Activated CD8-positive, alpha-beta T cell treated with anti-CD3 and anti-CD28 coated beads for 36 hours (primary cell): Measurements from ENCODE around the gene C1R. TPM values are rescaled to one million over a fixed set of nuclear protein-coding genes. Genes with fewer than 3 reads are reported as not detected.

Experiments
- ATAC-seq: fragments of 200-7000 bp; cut with Tn5 transposase; one replicate; pipeline ENCODE4 v1.10.0; 2021; ENCODE audit warnings: mild to moderate bottlenecking, moderate library complexity
- CTCF ChIA-PET: fragments of 350-600 bp; sonication (Branson Sonifier 250); formaldehyde crosslinking; loops from one replicate; lab custom pipeline; 2021; ENCODE audit warnings: antibody characterized with exemption; lab: Charles Lee
- POLR2A ChIA-PET: fragments of 350-600 bp; sonication (Branson Sonifier 250); formaldehyde crosslinking; loops from one replicate; lab custom pipeline; 2021; ENCODE audit warnings: antibody characterized with exemption; lab: Charles Lee
- DNase-seq: peaks from one replicate; pipeline ENCODE4 v3.0.0-alpha.2; 2020
- H3K27ac Mint-ChIP-seq: one replicate; pipeline ENCODE4 v1.8.0; 2021; ENCODE audit warnings: mild to moderate bottlenecking, mixed read lengths
- H3K27me3 Mint-ChIP-seq: one replicate; pipeline ENCODE4 v1.8.0; 2021; ENCODE audit warnings: mixed read lengths
- H3K36me3 Mint-ChIP-seq: one replicate; pipeline ENCODE4 v1.8.0; 2021; ENCODE audit warnings: low read depth, mixed read lengths
- H3K4me1 Mint-ChIP-seq: one replicate; pipeline ENCODE4 v1.8.0; 2021; ENCODE audit warnings: low read depth, mixed read lengths
- H3K4me3 Mint-ChIP-seq: one replicate; pipeline ENCODE4 v1.8.0; 2021; ENCODE audit warnings: mild to moderate bottlenecking, moderate library complexity, mixed read lengths
- H3K9me3 Mint-ChIP-seq: one replicate; pipeline ENCODE4 v1.8.0; 2021; ENCODE audit warnings: mixed read lengths
- CTCF ChIP-seq: fragments of 200-600 bp; IDR thresholded peaks from one replicate; pipeline ENCODE4 v1.8.0; 2022; ENCODE audit warnings: antibody characterized with exemption, mild to moderate bottlenecking
- intact Hi-C: fragments of 100-400 bp; cut with micrococcal nuclease; formaldehyde crosslinking; loops from one replicate; pipeline ENCODE4 v1.10.0; 2022
- total RNA-seq, 2 experiments: library from RNA; stranded (reverse); gene quantifications; one replicate each; pipeline ENCODE4 v1.2.3, GENCODE V29; 2021

Gene C1R
- total RNA-seq, 2 experiments from 2014 or later = 0.97 to 2.4 TPM

GRCh38 chr12:7089196-7089871 lies 2.9 kb downstream of the C1R start:
- ATAC-seq = no peak
- POLR2A ChIA-PET = no interaction called here

GRCh38 chr12:7083125-7083524 lies 9.1 kb downstream of the C1R start:
- DNase-seq (no peak), ATAC-seq (no peak)
- CTCF ChIA-PET = interaction anchor here (0.8 to 1.2 kb wide), 2 partner anchors 25 to 29 kb away, joined by 3 read pairs; no protein-coding TSS in a partner anchor
- Mint-ChIP-seq H3K9me3 (peaks cover 4% of the 10 kb centered on the region), H3K4me3 (no peak overlapping the region), H3K36me3 (no peaks in the 10 kb centered on the region), H3K27me3 (peaks cover 1% of the 10 kb centered on the region), H3K4me1 (no peaks in the 10 kb centered on the region), H3K27ac (no peak overlapping the region)
- TF ChIP-seq CTCF = no peak
- POLR2A ChIA-PET = no interaction called here
- intact Hi-C loops = no loop called here

More at GRCh38 chr12:7089196-7089871, 2.9 kb downstream of the C1R start:
- intact Hi-C loops = no loop called here
- no peak for TF ChIP-seq CTCF
- no peaks in the 10 kb centered on the region for H3K9me3 Mint-ChIP-seq
- H3K27ac Mint-ChIP-seq = no peak overlapping the region
- H3K4me1 Mint-ChIP-seq = peaks cover 6% of the 10 kb centered on the region
- no peaks in the 10 kb centered on the region for H3K36me3 Mint-ChIP-seq
- CTCF ChIA-PET = interaction anchor here (0.6 to 1.4 kb wide), 4 partner anchors 13 to 24 kb away, joined by 3 to 5 read pairs (median 4); no protein-coding TSS in a partner anchor
- H3K4me3 Mint-ChIP-seq = no peak overlapping the region
- no peak for DNase-seq
- no peaks in the 10 kb centered on the region for H3K27me3 Mint-ChIP-seq

- Mint-ChIP-seq H3K4me3 (no peak overlapping the region), H3K36me3 (no peaks in the 10 kb centered on the region), H3K27me3 (peaks cover 1% of the 10 kb centered on the region), H3K27ac (no peak overlapping the region), H3K9me3 (peaks cover 4% of the 10 kb centered on the region), H3K4me1 (no peaks in the 10 kb centered on the region)
- ChIA-PET POLR2A (interaction anchor here (0.9 to 1.3 kb wide), 2 partner anchors 27 to 126 kb away, joined by 3 to 5 read pairs; no protein-coding TSS in a partner anchor), CTCF (no interaction called here)
- ATAC-seq (no peak), DNase-seq (no peak)
- TF ChIP-seq CTCF = no peak
- intact Hi-C loops = no loop called here
Observed at GRCh38 chr12:7081037-7081436, 11.2 kb downstream of the C1R start.

- ChIA-PET POLR2A (interaction anchor here (1.1 kb wide), 1 partner anchor 32 kb away, joined by 3 read pairs; no protein-coding TSS in a partner anchor), CTCF (interaction anchor here (0.8 kb wide), 1 partner anchor 34 kb away, joined by 3 read pairs; no protein-coding TSS in a partner anchor)
- intact Hi-C loops = no loop called here
- ATAC-seq (no peak), DNase-seq (no peak)
- Mint-ChIP-seq H3K4me1 (no peaks in the 10 kb centered on the region), H3K4me3 (no peak overlapping the region), H3K36me3 (no peaks in the 10 kb centered on the region), H3K27me3 (peaks cover 1% of the 10 kb centered on the region), H3K27ac (no peak overlapping the region), H3K9me3 (peaks cover 4% of the 10 kb centered on the region)
- no peak for TF ChIP-seq CTCF
Observed at GRCh38 chr12:7079826-7080125, 12.5 kb downstream of the C1R start.

- peaks cover 2% of the 10 kb centered on the region for H3K9me3 Mint-ChIP-seq
- H3K4me1 Mint-ChIP-seq = no peaks in the 10 kb centered on the region
- H3K4me3 Mint-ChIP-seq = no peak overlapping the region
- no peak overlapping the region for H3K27ac Mint-ChIP-seq
- ATAC-seq (no peak), DNase-seq (no peak)
- TF ChIP-seq CTCF = no peak
- ChIA-PET CTCF (no interaction called here), POLR2A (no interaction called here)
- intact Hi-C loops = no loop called here
- H3K27me3 Mint-ChIP-seq = peaks cover 1% of the 10 kb centered on the region
- H3K36me3 Mint-ChIP-seq = no peaks in the 10 kb centered on the region
Observed at GRCh38 chr12:7078163-7078562, 14.1 kb downstream of the C1R start.
